WTC11 (cell line): ENCODE data around the gene WDPCP. TPM values are rescaled to one million over a fixed set of nuclear protein-coding genes. Genes with fewer than 3 reads are reported as not detected.

ENCODE experiments used
- ATAC-seq: fragments of 200-7000 bp; cut with Tn5 transposase; 2 replicates; pipeline ENCODE4 v1.10.0; 2021; ENCODE audit warnings: mild to moderate bottlenecking, moderate library complexity
- CTCF ChIA-PET: fragments of 300-600 bp; sonication (Branson Sonifier 250); formaldehyde crosslinking; loops from one replicate; lab custom pipeline; 2021; ENCODE audit warnings: antibody characterized with exemption; lab: Charles Lee
- POLR2A ChIA-PET: fragments of 350-600 bp; sonication (Branson Sonifier 250); formaldehyde crosslinking; loops from one replicate; lab custom pipeline; 2021; ENCODE audit warnings: antibody characterized with exemption; lab: Charles Lee
- DNase-seq: peaks from one replicate; pipeline ENCODE4 v3.0.0; 2021; ENCODE audit warnings: low spot score
- H3K27ac Mint-ChIP-seq: 2 replicates; pipeline ENCODE4 v1.8.0; 2021; ENCODE audit warnings: mixed read lengths
- H3K27me3 Mint-ChIP-seq: 2 replicates; pipeline ENCODE4 v1.8.0; 2021; ENCODE audit warnings: low read depth, mild to moderate bottlenecking, moderate library complexity, mixed read lengths
- H3K36me3 Mint-ChIP-seq: 2 replicates; pipeline ENCODE4 v1.8.0; 2021; ENCODE audit warnings: mixed read lengths
- H3K4me1 Mint-ChIP-seq: 2 replicates; pipeline ENCODE4 v1.8.0; 2022; ENCODE audit warnings: mixed read lengths
- H3K4me3 Mint-ChIP-seq: 2 replicates; pipeline ENCODE4 v1.8.0; 2021; ENCODE audit warnings: mild to moderate bottlenecking, moderate library complexity, mixed read lengths
- H3K9me3 Mint-ChIP-seq: 2 replicates; pipeline ENCODE4 v1.8.0; 2021; ENCODE audit warnings: mixed read lengths
- ATF2 ChIP-seq: sonication (generic); formaldehyde crosslinking; IDR thresholded peaks from 2 replicates; pipeline ENCODE4 v1.8.1; 2022; ENCODE audit warnings: low read depth, missing genetic modification reagents, borderline replicate concordance
- FOXJ3 ChIP-seq: sonication (generic); formaldehyde crosslinking; IDR thresholded peaks from 2 replicates; pipeline ENCODE4 v1.9.0; 2021; ENCODE audit warnings: missing genetic modification reagents, mild to moderate bottlenecking, borderline replicate concordance
- FOXK1 ChIP-seq: sonication (generic); formaldehyde crosslinking; IDR thresholded peaks from 2 replicates; pipeline ENCODE4 v1.8.0; 2022; ENCODE audit warnings: mild to moderate bottlenecking, moderate library complexity, missing genetic modification reagents
- GABPB1 ChIP-seq: sonication (generic); formaldehyde crosslinking; IDR thresholded peaks from 2 replicates; pipeline ENCODE4 v1.8.1; 2023; ENCODE audit warnings: mild to moderate bottlenecking, missing genetic modification reagents
- MLX ChIP-seq: sonication (generic); formaldehyde crosslinking; IDR thresholded peaks from 2 replicates; pipeline ENCODE4 v1.8.1; 2023; ENCODE audit warnings: mild to moderate bottlenecking, missing genetic modification reagents, moderate library complexity
- PRRX2 ChIP-seq: fragments of 250-450 bp; sonication (Bioruptor Pico); IDR thresholded peaks from 2 replicates; pipeline ENCODE4 v1.8.0; 2021; ENCODE audit warnings: mild to moderate bottlenecking
- RELA ChIP-seq: sonication (generic); formaldehyde crosslinking; IDR thresholded peaks from 2 replicates; pipeline ENCODE4 v1.8.1; 2022; ENCODE audit warnings: missing genetic modification reagents, mild to moderate bottlenecking, borderline replicate concordance
- RORB ChIP-seq: fragments of 250-450 bp; sonication (Bioruptor Pico); IDR thresholded peaks from 2 replicates; pipeline ENCODE4 v1.9.0; 2021; ENCODE audit warnings: mild to moderate bottlenecking
- SMAD3 ChIP-seq: sonication (generic); formaldehyde crosslinking; IDR thresholded peaks from 2 replicates; pipeline ENCODE4 v1.8.0; 2022; ENCODE audit warnings: missing genetic modification reagents, mild to moderate bottlenecking, borderline replicate concordance
- STAT6 ChIP-seq: sonication (generic); formaldehyde crosslinking; conservative IDR thresholded peaks from 2 replicates; pipeline ENCODE4 v1.8.1; 2023; ENCODE audit warnings: mild to moderate bottlenecking, low read depth, missing genetic modification reagents, moderate library complexity
- TCF7 ChIP-seq: sonication (generic); formaldehyde crosslinking; IDR thresholded peaks from 2 replicates; pipeline ENCODE4 v1.8.0; 2022; ENCODE audit warnings: mild to moderate bottlenecking, low read depth, missing genetic modification reagents, moderate library complexity
- TEAD1 ChIP-seq: sonication (generic); formaldehyde crosslinking; IDR thresholded peaks from 2 replicates; pipeline ENCODE4 v1.8.0; 2022; ENCODE audit warnings: mild to moderate bottlenecking, missing genetic modification reagents
- ZNF138 ChIP-seq: sonication (generic); formaldehyde crosslinking; conservative IDR thresholded peaks from 2 replicates; pipeline ENCODE4 v1.8.1; 2022; ENCODE audit warnings: mild to moderate bottlenecking, moderate library complexity, missing genetic modification reagents
- ZNF232 ChIP-seq: sonication (generic); formaldehyde crosslinking; IDR thresholded peaks from 2 replicates; pipeline ENCODE4 v1.8.0; 2022; ENCODE audit warnings: mild to moderate bottlenecking, missing genetic modification reagents
- ZNF317 ChIP-seq: sonication (generic); formaldehyde crosslinking; IDR thresholded peaks from 2 replicates; pipeline ENCODE4 v1.8.1; 2023; ENCODE audit warnings: low read depth, mild to moderate bottlenecking, moderate library complexity, missing genetic modification reagents, borderline replicate concordance
- ZNF396 ChIP-seq: fragments of 250-450 bp; sonication (Bioruptor Pico); IDR thresholded peaks from 2 replicates; pipeline ENCODE4 v1.8.0; 2021; ENCODE audit warnings: mild to moderate bottlenecking, moderate library complexity, borderline replicate concordance
- ZNF512 ChIP-seq: sonication (generic); formaldehyde crosslinking; IDR thresholded peaks from 2 replicates; pipeline ENCODE4 v1.8.1; 2022; ENCODE audit warnings: missing genetic modification reagents, borderline replicate concordance
- ZSCAN18 ChIP-seq: fragments of 250-450 bp; sonication (Bioruptor Pico); IDR thresholded peaks from 2 replicates; pipeline ENCODE4 v2.1.2; 2022; ENCODE audit warnings: mild to moderate bottlenecking, moderate library complexity
- total RNA-seq: library from RNA; stranded (reverse); gene quantifications from 3 replicates; pipeline ENCODE4 v1.2.3, GENCODE V29; 2021
- TF ChIP-seq, protein P1 (sequence below): sonication (generic); formaldehyde crosslinking; IDR thresholded peaks from 2 replicates; pipeline ENCODE4 v1.8.0; 2023; ENCODE audit warnings: missing genetic modification reagents

The WDPCP gene
- total RNA-seq, 1 experiment from 2014 or later: 10.9 TPM

DNA sequence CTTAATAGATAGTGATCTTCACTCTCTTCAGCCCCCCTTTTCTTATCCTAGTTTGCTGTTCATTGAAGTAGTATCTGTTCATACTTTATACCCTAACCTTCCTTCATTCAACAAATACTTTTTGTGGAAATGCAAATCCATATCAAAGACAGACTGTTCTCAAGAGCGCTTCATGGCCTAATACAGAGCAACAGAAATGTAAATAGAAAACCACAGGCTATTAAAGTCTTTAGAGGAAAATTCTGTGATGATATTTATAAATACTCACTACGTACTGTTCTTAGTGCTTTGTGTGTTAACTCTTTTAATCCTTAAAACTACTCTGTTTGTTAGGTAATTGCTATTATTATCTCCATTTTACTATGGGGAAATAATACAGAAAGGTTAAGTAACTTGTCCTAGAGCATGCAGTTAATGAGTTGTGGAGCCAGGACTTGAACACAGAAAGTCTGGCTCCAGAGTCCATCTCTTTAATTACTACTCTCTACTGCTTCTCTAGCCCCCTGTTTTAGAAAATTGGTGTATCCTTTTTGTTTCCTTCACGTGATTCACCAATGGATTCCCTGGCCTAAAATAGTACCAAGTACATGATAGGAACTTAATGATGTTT lies 3.4 kb upstream of the WDPCP start:
- Mint-ChIP-seq H3K9me3 (no peaks in the 10 kb centered on the region), H3K4me3 (no peak overlapping the region)

More for the DNA sequence above, 3.4 kb upstream of the WDPCP start:
- no peaks in the 10 kb centered on the region for H3K27me3 Mint-ChIP-seq
- H3K36me3 Mint-ChIP-seq: peaks cover 45% of the 10 kb centered on the region
- DNase-seq (no peak), ATAC-seq (no peak)
- no peak overlapping the region; the same call in 1 of the 2 replicates for H3K27ac Mint-ChIP-seq
- peaks cover 37% of the 10 kb centered on the region for H3K4me1 Mint-ChIP-seq
- TF ChIP-seq RORB (CRISPR knock-in tag) (no peak), ZNF512 (CRISPR knock-in tag) (no peak), GABPB1 (CRISPR knock-in tag) (no peak), ZNF232 (CRISPR knock-in tag) (no peak), RELA (CRISPR knock-in tag) (no peak), ZSCAN18 (CRISPR knock-in tag) (no peak), SMAD3 (CRISPR knock-in tag) (no peak), STAT6 (CRISPR knock-in tag) (no peak), MLX (CRISPR knock-in tag) (no peak), TCF7 (no peak), ATF2 (CRISPR knock-in tag) (no peak), ZNF138 (no peak), TEAD1 (no peak), FOXK1 (no peak), ZNF317 (CRISPR knock-in tag) (no peak), ZNF396 (CRISPR knock-in tag) (no peak), FOXJ3 (no peak), PRRX2 (CRISPR knock-in tag) (no peak)
- TF ChIP-seq, protein P1, sequence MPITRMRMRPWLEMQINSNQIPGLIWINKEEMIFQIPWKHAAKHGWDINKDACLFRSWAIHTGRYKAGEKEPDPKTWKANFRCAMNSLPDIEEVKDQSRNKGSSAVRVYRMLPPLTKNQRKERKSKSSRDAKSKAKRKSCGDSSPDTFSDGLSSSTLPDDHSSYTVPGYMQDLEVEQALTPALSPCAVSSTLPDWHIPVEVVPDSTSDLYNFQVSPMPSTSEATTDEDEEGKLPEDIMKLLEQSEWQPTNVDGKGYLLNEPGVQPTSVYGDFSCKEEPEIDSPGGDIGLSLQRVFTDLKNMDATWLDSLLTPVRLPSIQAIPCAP (CRISPR knock-in tag): no peak
- ChIA-PET POLR2A (no interaction called here), CTCF (no interaction called here)
